ENCODE results near the gene MSGN1. TPM values are rescaled to one million over a fixed set of nuclear protein-coding genes. Genes with fewer than 3 reads are reported as not detected.
A peak's percentile ranks its signal among the peaks of the same experiment; 100 is the strongest.
"Not testable (repeated sequence)": the region's sequence is repeated elsewhere in the genome, so short reads cannot be mapped to it uniquely, and the experiment has no call there.

The MSGN1 gene
- total and polyA plus RNA-seq, 2 donors from 2014 or later = not detected

- Histone ChIP-seq H3K9ac (ENCODE audit: low read length in 3 of 3) (no peak overlapping the region), H3K4me1 (ENCODE audit: control insufficient read depth in 2 of 3, insufficient read depth in 2 of 3, low read depth in 1 of 3, low read length in 3 of 3) (peaks cover 0 to 5% (median 4%) of the 10 kb centered on the region in 3 donors), H3K9me3 (ENCODE audit: control insufficient read depth in 2 of 3, insufficient read depth in 1 of 3, low read length in 3 of 3) (no peaks in the 10 kb centered on the region), H3K27ac (ENCODE audit: low read depth in 2 of 2, low read length in 2 of 2) (no peak overlapping the region), H3K4me3 (ENCODE audit: low read length in 3 of 3) (no peak overlapping the region), H3K27me3 (ENCODE audit: control insufficient read depth, insufficient read depth, low read length) (no peaks in the 10 kb centered on the region), H3K36me3 (ENCODE audit: control insufficient read depth in 2 of 3, insufficient read depth in 3 of 3, low read length in 3 of 3) (no peaks in the 10 kb centered on the region)
- no peak for FAIRE-seq
- TF ChIP-seq CTCF (IDR thresholded peaks at IDR 0.05; ENCODE audit: borderline replicate concordance, extremely low read depth, insufficient read depth) = no peak
- intact Hi-C loops (cut with DNase I) = loop anchor here (10.0 kb wide), 1 partner anchor 98 kb away; no protein-coding TSS in a partner anchor
- peak in 3 of 5 donors; percentile 47 to 69 (median 68) for DNase-seq
These were observed 6.3 kb downstream of the MSGN1 start for GRCh38 chr2:17822445-17823117.

GRCh38 chr2:17823646-17824045 lies 7.4 kb downstream of the MSGN1 start:
- H3K4me3 ChIP-seq (ENCODE audit: low read length in 3 of 3); H3K4me1 ChIP-seq (ENCODE audit: control insufficient read depth in 2 of 3, insufficient read depth in 2 of 3, low read depth in 1 of 3, low read length in 3 of 3); H3K36me3 ChIP-seq (ENCODE audit: control insufficient read depth in 2 of 3, insufficient read depth in 3 of 3, low read length in 3 of 3); H3K27ac ChIP-seq (ENCODE audit: low read depth in 2 of 2, low read length in 2 of 2); H3K27me3 ChIP-seq (ENCODE audit: control insufficient read depth, insufficient read depth, low read length); H3K9ac ChIP-seq (ENCODE audit: low read length in 3 of 3); H3K9me3 ChIP-seq (ENCODE audit: control insufficient read depth in 2 of 3, insufficient read depth in 1 of 3, low read length in 3 of 3); FAIRE-seq; DNase-seq: not testable (repeated sequence)
- intact Hi-C loops (cut with DNase I) = loop anchor here (10.0 kb wide), 1 partner anchor 99 kb away; no protein-coding TSS in a partner anchor

GRCh38 chr2:17827316-17827715 lies 11.1 kb downstream of the MSGN1 start:
- no peak overlapping the region for H3K9ac ChIP-seq (ENCODE audit: low read length in 3 of 3)
- TF ChIP-seq CTCF (IDR thresholded peaks at IDR 0.05; ENCODE audit: borderline replicate concordance, extremely low read depth, insufficient read depth) = no peak
- H3K27me3 ChIP-seq (ENCODE audit: control insufficient read depth, insufficient read depth, low read length) = no peaks in the 10 kb centered on the region
- H3K4me1 ChIP-seq (ENCODE audit: control insufficient read depth in 2 of 3, insufficient read depth in 2 of 3, low read depth in 1 of 3, low read length in 3 of 3) = peaks cover 0 to 3% (median 3%) of the 10 kb centered on the region in 3 donors
- peak in 3 of 5 donors; percentile 21 to 50 (median 48) for DNase-seq
- no peak overlapping the region for H3K27ac ChIP-seq (ENCODE audit: low read depth in 2 of 2, low read length in 2 of 2)
- H3K9me3 ChIP-seq (ENCODE audit: control insufficient read depth in 2 of 3, insufficient read depth in 1 of 3, low read length in 3 of 3) = no peaks in the 10 kb centered on the region
- intact Hi-C loops (cut with DNase I) = loop anchor here (10.0 kb wide), 1 partner anchor 103 kb away; no protein-coding TSS in a partner anchor
- H3K4me3 ChIP-seq (ENCODE audit: low read length in 3 of 3) = no peak overlapping the region
- FAIRE-seq = no peak
- H3K36me3 ChIP-seq (ENCODE audit: control insufficient read depth in 2 of 3, insufficient read depth in 3 of 3, low read length in 3 of 3) = no peaks in the 10 kb centered on the region

GRCh38 chr2:17827785-17828184 lies 11.5 kb downstream of the MSGN1 start:
- Histone ChIP-seq H3K9me3 (ENCODE audit: control insufficient read depth in 2 of 3, insufficient read depth in 1 of 3, low read length in 3 of 3) (no peaks in the 10 kb centered on the region), H3K4me1 (ENCODE audit: control insufficient read depth in 2 of 3, insufficient read depth in 2 of 3, low read depth in 1 of 3, low read length in 3 of 3) (peaks cover 0 to 3% (median 0%) of the 10 kb centered on the region in 3 donors), H3K27me3 (ENCODE audit: control insufficient read depth, insufficient read depth, low read length) (no peaks in the 10 kb centered on the region), H3K27ac (ENCODE audit: low read depth in 2 of 2, low read length in 2 of 2) (no peak overlapping the region), H3K9ac (ENCODE audit: low read length in 3 of 3) (no peak overlapping the region), H3K36me3 (ENCODE audit: control insufficient read depth in 2 of 3, insufficient read depth in 3 of 3, low read length in 3 of 3) (no peaks in the 10 kb centered on the region), H3K4me3 (ENCODE audit: low read length in 3 of 3) (no peak overlapping the region)
- intact Hi-C loops (cut with DNase I) = loop anchor here (10.0 kb wide), 1 partner anchor 103 kb away; no protein-coding TSS in a partner anchor
- TF ChIP-seq CTCF (IDR thresholded peaks at IDR 0.05; ENCODE audit: borderline replicate concordance, extremely low read depth, insufficient read depth) = no peak
- DNase-seq (no peak), FAIRE-seq (no peak)
